Hepatocyte (in vitro differentiated cells): Measurements from ENCODE around the gene HADHA. TPM values are rescaled to one million over a fixed set of nuclear protein-coding genes. Genes with fewer than 3 reads are reported as not detected.
A peak's percentile ranks its signal among the peaks of the same experiment; 100 is the strongest.

ENCODE experiments used
- DNase-seq: peaks from one replicate; pipeline ENCODE4 v3.0.0-alpha.2; 2016; ENCODE audit warnings: low spot score
- H2AFZ ChIP-seq: fragments of 200-600 bp; sonication (generic); 2 replicates; pipeline ENCODE4 v1.6.0; 2016; ENCODE audit warnings: antibody characterized with exemption, mild to moderate bottlenecking
- H3K27ac ChIP-seq: fragments of 200-600 bp; sonication (generic); 2 replicates; pipeline ENCODE4 v1.5.1; 2016; ENCODE audit warnings: mild to moderate bottlenecking
- H3K27me3 ChIP-seq: fragments of 200-600 bp; sonication (generic); 2 replicates; pipeline ENCODE4 v1.6.1; 2016
- H3K36me3 ChIP-seq: fragments of 200-600 bp; sonication (generic); replicated peaks from 2 replicates; pipeline ENCODE4 v1.5.1; 2016; ENCODE audit warnings: low read depth; ENCODE audit not compliant: insufficient read depth
- H3K4me1 ChIP-seq: fragments of 200-600 bp; sonication (generic); 2 replicates; pipeline ENCODE4 v1.5.1; 2016; ENCODE audit warnings: mild to moderate bottlenecking, moderate library complexity; ENCODE audit not compliant: insufficient read depth
- H3K4me2 ChIP-seq: fragments of 200-600 bp; sonication (generic); 2 replicates; pipeline ENCODE4 v1.6.0; 2016
- H3K4me3 ChIP-seq: fragments of 200-600 bp; sonication (generic); 2 replicates; pipeline ENCODE4 v1.5.1; 2016; ENCODE audit warnings: mild to moderate bottlenecking
- H3K79me2 ChIP-seq: fragments of 200-600 bp; sonication (generic); 2 replicates; pipeline ENCODE4 v1.6.0; 2017; ENCODE audit warnings: mild to moderate bottlenecking
- H3K9me2 ChIP-seq: fragments of 200-600 bp; sonication (generic); replicated peaks from 2 replicates; pipeline ENCODE4 v1.6.0; 2017; ENCODE audit warnings: mild to moderate bottlenecking; ENCODE audit not compliant: insufficient read depth
- H3K9me3 ChIP-seq: fragments of 200-600 bp; sonication (generic); 2 replicates; pipeline ENCODE4 v1.5.1; 2016; ENCODE audit warnings: low read depth, mild to moderate bottlenecking
- H4K20me1 ChIP-seq: fragments of 200-600 bp; sonication (generic); 2 replicates; pipeline ENCODE4 v1.6.0; 2016; ENCODE audit warnings: mild to moderate bottlenecking; ENCODE audit not compliant: insufficient read depth, poor library complexity, severe bottlenecking
- CTCF ChIP-seq: fragments of 200-600 bp; sonication (generic); IDR thresholded peaks from 2 replicates; pipeline ENCODE4 v1.5.1; 2016; ENCODE audit warnings: antibody characterized with exemption, mild to moderate bottlenecking; ENCODE audit not compliant: poor library complexity
- EZH2 ChIP-seq: fragments of 200-600 bp; sonication (generic); IDR thresholded peaks from 2 replicates; pipeline ENCODE4 v1.6.1; 2016; ENCODE audit warnings: antibody characterized with exemption, mild to moderate bottlenecking, borderline replicate concordance
- EZH2phosphoT487 ChIP-seq: fragments of 200-600 bp; sonication (generic); IDR thresholded peaks from one replicate; pipeline ENCODE4 v1.6.1; 2018; ENCODE audit warnings: antibody characterized with exemption, mild to moderate bottlenecking, low read depth, moderate library complexity; ENCODE audit not compliant: unreplicated experiment, severe bottlenecking
- WGBS: methylation state at CpG from one replicate; pipeline ENCODE4 v1.1.6; 2016; ENCODE audit warnings: low lambda C conversion rate; ENCODE audit errors: missing lambda C conversion rate; 5-methylcytosine and 5-hydroxymethylcytosine counted together
- polyA plus RNA-seq: library from polyadenylated mRNA; unstranded; fragments of >200 nt; fragmentation: Nextera tagmentation; extraction: Ambion mirVana; gene quantifications from 2 replicates; pipeline ENCODE4 v1.2.1, GENCODE V29; 2016
- total RNA-seq: library from RNA; depleted of rRNA; stranded (reverse); fragments of >200 nt; gene quantifications from 2 replicates; pipeline ENCODE4 v1.2.3, GENCODE V29; 2014

HADHA gene
- total and polyA plus RNA-seq, 2 experiments from 2014 or later, result 125 to 149 TPM

GRCh38 chr2:26144953-26145680, 99.3 kb downstream of the HADHA start:
- DNase-seq, result peak; percentile 73
- 34% methylated on average over 11 of the region's 11 CpGs for WGBS
- no peaks in the 10 kb centered on the region for H3K79me2 ChIP-seq
- H3K9me2 ChIP-seq, result no peaks in the 10 kb centered on the region
- no peaks in the 10 kb centered on the region for H3K4me1 ChIP-seq
- H2AFZ ChIP-seq, result no peak overlapping the region
- no peaks in the 10 kb centered on the region for H3K9me3 ChIP-seq
- H3K4me2 ChIP-seq, result no peak overlapping the region
- TF ChIP-seq EZH2phosphoT487, result no peak
- TF ChIP-seq CTCF, result peak; percentile 92
- no peak for TF ChIP-seq EZH2
- H3K4me3 ChIP-seq, result no peak overlapping the region
- no peak overlapping the region for H3K27ac ChIP-seq
- H3K36me3 ChIP-seq, result no peaks in the 10 kb centered on the region
- no peaks in the 10 kb centered on the region for H3K27me3 ChIP-seq
- H4K20me1 ChIP-seq, result no peaks in the 10 kb centered on the region

DNA sequence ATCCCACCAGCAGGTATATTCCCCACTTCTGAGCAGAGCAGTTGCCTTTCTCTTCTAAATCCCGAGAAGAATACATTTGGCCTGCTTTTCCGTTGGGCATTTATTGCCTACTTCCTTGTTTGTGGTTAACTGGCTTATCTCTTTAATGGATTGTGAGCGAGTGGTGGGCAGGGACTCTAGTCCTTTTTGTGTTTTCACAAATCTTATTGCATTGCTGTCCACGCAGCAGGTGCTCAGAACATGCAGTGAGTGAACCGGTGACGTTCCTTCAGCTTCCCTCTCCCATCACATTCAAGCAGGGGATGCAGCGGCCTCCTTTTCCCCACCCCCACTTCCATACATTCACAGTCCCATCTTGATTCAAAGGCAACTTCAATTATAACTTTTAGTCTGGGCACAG, 100.4 kb downstream of the HADHA start:
- Histone ChIP-seq H3K27ac (peak overlapping the region; percentile 42), H3K36me3 (no peaks in the 10 kb centered on the region), H3K27me3 (no peaks in the 10 kb centered on the region), H3K9me3 (no peaks in the 10 kb centered on the region), H3K9me2 (no peaks in the 10 kb centered on the region), H3K4me3 (no peak overlapping the region), H4K20me1 (no peaks in the 10 kb centered on the region), H3K4me1 (no peaks in the 10 kb centered on the region), H3K4me2 (peak overlapping the region; percentile 50), H3K79me2 (no peaks in the 10 kb centered on the region), H2AFZ (no peak overlapping the region)
- DNase-seq, result peak; percentile 28
- 39% methylated on average over 7 of the region's 7 CpGs for WGBS
- TF ChIP-seq CTCF, result no peak
- TF ChIP-seq EZH2, result no peak
- no peak for TF ChIP-seq EZH2phosphoT487

- H3K4me1 ChIP-seq, result no peaks in the 10 kb centered on the region
- H3K79me2 ChIP-seq, result no peaks in the 10 kb centered on the region
- H2AFZ ChIP-seq, result no peak overlapping the region
- H3K36me3 ChIP-seq, result no peaks in the 10 kb centered on the region
- H3K9me2 ChIP-seq, result no peaks in the 10 kb centered on the region
- H3K9me3 ChIP-seq, result no peaks in the 10 kb centered on the region
- no peaks in the 10 kb centered on the region for H3K27me3 ChIP-seq
- H3K4me3 ChIP-seq, result no peak overlapping the region
- TF ChIP-seq EZH2 (no peak), EZH2phosphoT487 (no peak), CTCF (no peak)
- DNase-seq, result no peak
- H4K20me1 ChIP-seq, result no peaks in the 10 kb centered on the region
- no peak overlapping the region for H3K27ac ChIP-seq
- WGBS, result 90% methylated on average over 18 of the region's 18 CpGs
- H3K4me2 ChIP-seq, result no peak overlapping the region
Observed at GRCh38 chr2:26141145-26141769, 103.2 kb downstream of the HADHA start.

Other genes with a start within 250 kb of the HADHA start
- gene RAB10, start 210.5 kb downstream of the HADHA start, total RNA-seq, result 110 and 122 TPM in 2 replicates
- gene RAB10, start 210.5 kb downstream of the HADHA start, polyA plus RNA-seq, result 100 and 107 TPM in 2 replicates
- gene GAREM2, start 71.5 kb downstream of the HADHA start, total RNA-seq, result 4.7 TPM in 2 replicates
- 5.1 and 9.1 TPM in 2 replicates for gene GAREM2, start 71.5 kb downstream of the HADHA start, polyA plus RNA-seq
- 131 and 137 TPM in 2 replicates for gene HADHB, start 307 bp upstream of the HADHA start, total RNA-seq
- 108 and 133 TPM in 2 replicates for gene HADHB, start 307 bp upstream of the HADHA start, polyA plus RNA-seq
- 31.5 and 34.4 TPM in 2 replicates for gene SELENOI, start 101.5 kb upstream of the HADHA start, total RNA-seq
- gene SELENOI, start 101.5 kb upstream of the HADHA start, polyA plus RNA-seq, result 6.4 and 10.1 TPM in 2 replicates
- 0.40 and 0.63 TPM in 2 replicates for gene ADGRF3, start 102.2 kb upstream of the HADHA start, total RNA-seq
- gene ADGRF3, start 102.2 kb upstream of the HADHA start, polyA plus RNA-seq, result 0.11 and 1.3 TPM in 2 replicates
- not detected in 2 replicates for gene DRC1, start 157.3 kb upstream of the HADHA start, total RNA-seq
- 0.06 TPM in 1 of 2 replicates, not detected in the other for gene DRC1, start 157.3 kb upstream of the HADHA start, polyA plus RNA-seq
- gene OTOF, start 233.5 kb upstream of the HADHA start, total RNA-seq, result 0.10 TPM in 1 of 2 replicates, not detected in the other
- gene OTOF, start 233.5 kb upstream of the HADHA start, polyA plus RNA-seq, result 0.33 TPM in 1 of 2 replicates, not detected in the other